GM23338 (cell line): Measurements from ENCODE around the gene ARHGAP11A. TPM values are rescaled to one million over a fixed set of nuclear protein-coding genes. Genes with fewer than 3 reads are reported as not detected.

Experiments
- ATAC-seq: fragments of 200-7000 bp; cut with Tn5 transposase; 3 replicates; pipeline ENCODE4 v1.9.1; 2020
- DNase-seq: peaks from one replicate; pipeline ENCODE4 v3.0.0-alpha.2; 2015; ENCODE audit warnings: low spot score
- H2AFZ ChIP-seq: fragments of 200-600 bp; sonication (generic); 2 replicates; pipeline ENCODE4 v1.8.0; 2016; ENCODE audit warnings: antibody characterized with exemption, mild to moderate bottlenecking, moderate library complexity
- H3F3A ChIP-seq: fragments of 200-600 bp; sonication (generic); replicated peaks from 2 replicates; pipeline ENCODE4 v1.8.0; 2017; ENCODE audit warnings: antibody characterized with exemption, mixed run types, low read depth
- H3K27ac ChIP-seq: fragments of 200-600 bp; sonication (generic); 2 replicates; pipeline ENCODE4 v1.6.1; 2016; ENCODE audit warnings: low read depth
- H3K27me3 ChIP-seq: fragments of 200-600 bp; sonication (generic); 2 replicates; pipeline ENCODE4 v1.8.0; 2016; ENCODE audit warnings: mild to moderate bottlenecking, mixed run types, moderate library complexity; ENCODE audit not compliant: insufficient read depth
- H3K36me3 ChIP-seq: fragments of 200-600 bp; sonication (generic); 2 replicates; pipeline ENCODE4 v1.8.0; 2016; ENCODE audit warnings: mild to moderate bottlenecking; ENCODE audit not compliant: insufficient read depth
- H3K4me1 ChIP-seq: fragments of 200-600 bp; sonication (generic); 2 replicates; pipeline ENCODE4 v1.8.0; 2016; ENCODE audit warnings: mild to moderate bottlenecking, moderate library complexity; ENCODE audit not compliant: insufficient read depth
- H3K4me2 ChIP-seq: fragments of 200-600 bp; sonication (generic); 2 replicates; pipeline ENCODE4 v1.7.1; 2017; ENCODE audit warnings: mixed run types
- H3K4me3 ChIP-seq: fragments of 200-600 bp; sonication (generic); 2 replicates; pipeline ENCODE4 v1.6.1; 2016; ENCODE audit warnings: mixed run types
- H3K79me2 ChIP-seq: fragments of 200-600 bp; sonication (generic); replicated peaks from 2 replicates; pipeline ENCODE4 v1.8.0; 2017; ENCODE audit warnings: mild to moderate bottlenecking; ENCODE audit not compliant: insufficient read depth
- H3K9me2 ChIP-seq: fragments of 200-600 bp; sonication (generic); 2 replicates; pipeline ENCODE4 v1.8.0; 2017; ENCODE audit not compliant: insufficient read depth
- H4K20me1 ChIP-seq: fragments of 200-600 bp; sonication (generic); replicated peaks from 2 replicates; pipeline ENCODE4 v1.8.0; 2017; ENCODE audit warnings: mild to moderate bottlenecking; ENCODE audit not compliant: insufficient read depth
- H3K27ac Mint-ChIP-seq: 2 replicates; pipeline ENCODE4 v1.8.0; 2020; ENCODE audit warnings: inconsistent platforms, mild to moderate bottlenecking, moderate library complexity, mixed read lengths
- H3K27me3 Mint-ChIP-seq: 3 replicates; pipeline ENCODE4 v1.8.0; 2022; ENCODE audit warnings: low read depth, mild to moderate bottlenecking, moderate library complexity, mixed read lengths, inconsistent platforms; ENCODE audit not compliant: insufficient read depth, poor library complexity
- H3K36me3 Mint-ChIP-seq: 3 replicates; pipeline ENCODE4 v1.8.0; 2021; ENCODE audit warnings: low read depth, mild to moderate bottlenecking, inconsistent platforms, moderate library complexity, mixed read lengths
- H3K4me1 Mint-ChIP-seq: 3 replicates; pipeline ENCODE4 v1.8.0; 2020; ENCODE audit warnings: mild to moderate bottlenecking, inconsistent platforms, mixed read lengths
- H3K4me3 Mint-ChIP-seq: 3 replicates; pipeline ENCODE4 v1.8.0; 2021; ENCODE audit warnings: moderate library complexity, mild to moderate bottlenecking, inconsistent platforms, mixed read lengths
- H3K9me3 Mint-ChIP-seq: 3 replicates; pipeline ENCODE4 v1.8.0; 2020; ENCODE audit warnings: moderate library complexity, mild to moderate bottlenecking, inconsistent platforms, mixed read lengths
- CREB1 ChIP-seq: fragments of 250-450 bp; sonication (Bioruptor Pico); IDR thresholded peaks from 2 replicates; pipeline ENCODE4 v1.5.0; 2020; ENCODE audit warnings: low read depth, mild to moderate bottlenecking, moderate library complexity
- CTCF ChIP-seq, 2 experiments: fragments of 200-600 bp in 1 of 2; sonication (generic) in 1 of 2; conservative IDR thresholded peaks; 2 replicates each; pipeline versions ENCODE4 v1.5.1 to v1.6.1; 2016 to 2017; ENCODE audit warnings: antibody characterized with exemption in 2 of 2, low read depth in 2 of 2, mild to moderate bottlenecking in 2 of 2, moderate library complexity in 1 of 2
- ETS1 ChIP-seq: IDR thresholded peaks from 2 replicates; pipeline ENCODE4 v1.6.1; 2016; ENCODE audit warnings: antibody characterized with exemption
- EZH2 ChIP-seq: fragments of 200-600 bp; sonication (generic); IDR thresholded peaks from one replicate; pipeline ENCODE4 v1.8.0; 2017; ENCODE audit warnings: antibody characterized with exemption, mild to moderate bottlenecking, low read depth; ENCODE audit not compliant: unreplicated experiment
- JUNB ChIP-seq: IDR thresholded peaks from one replicate; pipeline ENCODE4 v1.6.1; 2016; ENCODE audit warnings: antibody characterized with exemption; ENCODE audit not compliant: unreplicated experiment
- NANOG ChIP-seq: IDR thresholded peaks from 2 replicates; pipeline ENCODE4 v1.6.1; 2016; ENCODE audit warnings: antibody characterized with exemption, borderline replicate concordance
- POLR2AphosphoS5 ChIP-seq: IDR thresholded peaks from 2 replicates; pipeline ENCODE4 v1.6.1; 2016; ENCODE audit warnings: antibody characterized with exemption, low read depth
- STAT1 ChIP-seq: IDR thresholded peaks from one replicate; pipeline ENCODE4 v1.6.1; 2016; ENCODE audit warnings: antibody characterized with exemption; ENCODE audit not compliant: unreplicated experiment
- ZNF114 ChIP-seq: fragments of 250-450 bp; sonication (Bioruptor Pico); IDR thresholded peaks from 2 replicates; pipeline ENCODE4 v1.5.0; 2020; ENCODE audit warnings: mild to moderate bottlenecking, moderate library complexity
- ZNF462 ChIP-seq: fragments of 250-450 bp; sonication (Bioruptor Pico); IDR thresholded peaks from 2 replicates; pipeline ENCODE4 v1.5.0; 2020; ENCODE audit warnings: mild to moderate bottlenecking, moderate library complexity
- polyA plus RNA-seq: library from polyadenylated mRNA; unstranded; fragments of >200 nt; fragmentation: Nextera tagmentation; extraction: Ambion mirVana; gene quantifications from 2 replicates; pipeline ENCODE4 v1.2.1, GENCODE V29; 2016
- total RNA-seq: library from RNA; depleted of rRNA; stranded (reverse); fragments of >200 nt; shearing (Covaris generic); gene quantifications from 2 replicates; pipeline ENCODE4 v1.2.3, GENCODE V29; 2014

Gene ARHGAP11A
- total and polyA plus RNA-seq, 2 experiments from 2014 or later, result 28.3 to 43.1 TPM

- no peak for TF ChIP-seq CREB1 (CRISPR knock-in tag)
- no peak for TF ChIP-seq ZNF462 (CRISPR knock-in tag)
- TF ChIP-seq NANOG, result no peak
- no peak for TF ChIP-seq POLR2AphosphoS5
- no peak for TF ChIP-seq JUNB
- no peak for TF ChIP-seq STAT1
These were observed 67.8 kb downstream of the ARHGAP11A start (continued) for GRCh38 chr15:32682977-32683630.

- Histone ChIP-seq H4K20me1 (no peaks in the 10 kb centered on the region), H3K27me3 (no peaks in the 10 kb centered on the region), H3K4me2 (no peak overlapping the region), H3K79me2 (no peaks in the 10 kb centered on the region), H3K4me3 (no peak overlapping the region), H3K4me1 (peaks cover 10% of the 10 kb centered on the region), H3K36me3 (peaks cover 7% of the 10 kb centered on the region), H2AFZ (no peak overlapping the region), H3K27ac (no peak overlapping the region), H3F3A (no peaks in the 10 kb centered on the region), H3K9me2 (no peaks in the 10 kb centered on the region)
- peaks cover 10% of the 10 kb centered on the region for H3K4me1 Mint-ChIP-seq
- no peaks in the 10 kb centered on the region for H3K9me3 Mint-ChIP-seq
- DNase-seq (no peak), ATAC-seq (no peak)
- no peak overlapping the region for H3K27ac Mint-ChIP-seq
- H3K36me3 Mint-ChIP-seq, result peaks cover 16% of the 10 kb centered on the region
- H3K27me3 Mint-ChIP-seq, result peaks cover 4% of the 10 kb centered on the region
- no peak overlapping the region for H3K4me3 Mint-ChIP-seq
- no peak for TF ChIP-seq ZNF114 (CRISPR knock-in tag)
- no peak for TF ChIP-seq CTCF (conservative IDR thresholded peaks at IDR 0.05; ENCODE audit: low read depth in 2 of 2)
- no peak for TF ChIP-seq ETS1
- TF ChIP-seq EZH2, result no peak
These were observed 68.7 kb downstream of the ARHGAP11A start for GRCh38 chr15:32683906-32684584.
